IMR-90 (cell line): ENCODE measurements around the gene PADI2. TPM values are rescaled to one million over a fixed set of nuclear protein-coding genes. Genes with fewer than 3 reads are reported as not detected.

Experiments used
- ATAC-seq: fragments of 200-7000 bp; cut with Tn5 transposase; 2 replicates; pipeline ENCODE4 v1.9.1; 2020; ENCODE audit warnings: low read depth, mild to moderate bottlenecking, moderate library complexity
- BruUV-seq: library from RNA; stranded (reverse); fragments of 400-500 nt; replicated peaks from 2 replicates; lab custom pipeline; 2021; lab: Mats Ljungman, UMichigan
- CTCF ChIA-PET: fragments of 300-600 bp; formaldehyde crosslinking; extraction: SDS; loops from one replicate; lab custom pipeline; 2021; ENCODE audit warnings: antibody characterized with exemption; lab: Yijun Ruan, JAX
- POLR2A ChIA-PET: fragments of 300-600 bp; sonication (Branson Sonifier 250); formaldehyde crosslinking; loops from one replicate; lab custom pipeline; 2022; ENCODE audit warnings: antibody characterized with exemption; ENCODE audit not compliant: unreplicated experiment; lab: Charles Lee
- DNase-seq: peaks from one replicate; pipeline ENCODE4 v3.0.0; 2013
- H2AFZ ChIP-seq: replicated peaks from 2 replicates; pipeline ENCODE3; 2013; ENCODE audit warnings: low read length, mild to moderate bottlenecking; ENCODE audit not compliant: poor library complexity
- H2AK5ac ChIP-seq: 2 replicates; pipeline ENCODE4 v1.6.1; 2013; ENCODE audit warnings: low read depth, low read length, inconsistent platforms
- H2AK9ac ChIP-seq: replicated peaks from 2 replicates; pipeline ENCODE3; 2013; ENCODE audit warnings: mild to moderate bottlenecking, low read depth, low read length, moderate library complexity; ENCODE audit not compliant: poor library complexity
- H2BK120ac ChIP-seq: 2 replicates; pipeline ENCODE4 v1.6.1; 2013; ENCODE audit warnings: low read depth, low read length, inconsistent platforms
- H2BK15ac ChIP-seq: 3 replicates; pipeline ENCODE4 v1.6.1; 2013; ENCODE audit warnings: low read depth, low read length, inconsistent platforms
- H2BK20ac ChIP-seq: 2 replicates; pipeline ENCODE4 v1.6.1; 2013; ENCODE audit warnings: low read depth, mild to moderate bottlenecking, inconsistent platforms, low read length, moderate library complexity
- H2BK5ac ChIP-seq: 2 replicates; pipeline ENCODE4 v1.6.1; 2013; ENCODE audit warnings: mild to moderate bottlenecking, low read depth, low read length, inconsistent platforms; ENCODE audit not compliant: poor library complexity, severe bottlenecking
- H3K14ac ChIP-seq: replicated peaks from 2 replicates; pipeline ENCODE4 v1.6.1; 2013; ENCODE audit warnings: low read depth, low read length, inconsistent platforms
- H3K18ac ChIP-seq: 2 replicates; pipeline ENCODE4 v1.6.1; 2013; ENCODE audit warnings: low read depth, low read length, control low read depth
- H3K23ac ChIP-seq: 2 replicates; pipeline ENCODE4 v1.6.1; 2013; ENCODE audit warnings: low read depth, low read length, inconsistent platforms
- H3K27ac ChIP-seq: 2 replicates; pipeline ENCODE4 v1.5.1; 2013; ENCODE audit warnings: mild to moderate bottlenecking, control low read depth, low read length; ENCODE audit not compliant: insufficient read depth
- H3K27me3 ChIP-seq: 2 replicates; pipeline ENCODE4 v1.6.1; 2013; ENCODE audit warnings: low read length; ENCODE audit not compliant: control insufficient read depth, insufficient read depth
- H3K36me3 ChIP-seq: 2 replicates; pipeline ENCODE4 v1.6.1; 2013; ENCODE audit warnings: low read length, mixed read lengths; ENCODE audit not compliant: control insufficient read depth, insufficient read depth
- H3K4ac ChIP-seq: 2 replicates; pipeline ENCODE4 v1.6.1; 2013; ENCODE audit warnings: low read depth, low read length, inconsistent platforms
- H3K4me1 ChIP-seq: 2 replicates; pipeline ENCODE4 v1.6.1; 2013; ENCODE audit warnings: low read length, mixed read lengths; ENCODE audit not compliant: control insufficient read depth, insufficient read depth
- H3K4me2 ChIP-seq: 2 replicates; pipeline ENCODE4 v1.6.1; 2013; ENCODE audit warnings: low read depth, mild to moderate bottlenecking, control low read depth, low read length, moderate library complexity
- H3K4me3 ChIP-seq: 2 replicates; pipeline ENCODE4 v1.5.1; 2013; ENCODE audit warnings: low read depth, mild to moderate bottlenecking, control low read depth, low read length, moderate library complexity; ENCODE audit not compliant: insufficient read depth
- H3K56ac ChIP-seq: 2 replicates; pipeline ENCODE4 v1.6.1; 2013; ENCODE audit warnings: low read length, inconsistent platforms; ENCODE audit not compliant: insufficient read depth; ENCODE audit errors: extremely low read depth
- H3K79me1 ChIP-seq, 2 experiments: 2 replicates each; pipeline ENCODE4 v1.6.1; 2013; ENCODE audit warnings: low read length in 2 of 2, inconsistent platforms in 1 of 2, low read depth in 1 of 2
- H3K9ac ChIP-seq: 2 replicates; pipeline ENCODE4 v1.6.1; 2013; ENCODE audit warnings: low read depth, low read length, control low read depth
- H3K9me1 ChIP-seq: 2 replicates; pipeline ENCODE4 v1.6.1; 2013; ENCODE audit warnings: low read length, inconsistent platforms; ENCODE audit not compliant: insufficient read depth
- H3K9me3 ChIP-seq: 2 replicates; pipeline ENCODE4 v1.6.1; 2013; ENCODE audit warnings: low read length; ENCODE audit not compliant: control insufficient read depth, insufficient read depth
- H4K20me1 ChIP-seq: 2 replicates; pipeline ENCODE4 v1.6.1; 2013; ENCODE audit warnings: low read length, inconsistent platforms; ENCODE audit not compliant: insufficient read depth
- H4K5ac ChIP-seq: 2 replicates; pipeline ENCODE4 v1.6.1; 2013; ENCODE audit warnings: mild to moderate bottlenecking, low read depth, low read length, control low read depth
- H4K8ac ChIP-seq, 2 experiments: 2 replicates each; pipeline ENCODE4 v1.6.1; 2013; ENCODE audit warnings: low read depth in 2 of 2, low read length in 2 of 2, control low read depth in 1 of 2, inconsistent platforms in 1 of 2
- H4K91ac ChIP-seq: 2 replicates; pipeline ENCODE4 v1.6.1; 2013; ENCODE audit warnings: low read depth, low read length, inconsistent platforms; ENCODE audit not compliant: insufficient read depth
- MAFK ChIP-seq: IDR thresholded peaks from 2 replicates; pipeline ENCODE4 v1.6.1; 2012; ENCODE audit warnings: low read depth, low read length, improper control_type of control experiment
- MXI1 ChIP-seq: IDR thresholded peaks from 2 replicates; pipeline ENCODE4 v1.6.1; 2012; ENCODE audit warnings: low read depth, mild to moderate bottlenecking, low read length, moderate library complexity, borderline replicate concordance
- RCOR1 ChIP-seq: IDR thresholded peaks from 2 replicates; pipeline ENCODE4 v1.6.1; 2012; ENCODE audit warnings: mild to moderate bottlenecking, low read length, improper control_type of control experiment; ENCODE audit not compliant: insufficient replicate concordance
- WGBS, 2 experiments: methylation state at CpG; one replicate each; pipeline versions ENCODE4 v1.1.5 to v1.1.7; 2013; ENCODE audit warnings: missing lambda C conversion rate in 2 of 2; ENCODE audit not compliant: insufficient read length in 1 of 2; ENCODE audit errors: extremely low coverage in 2 of 2; 5-methylcytosine and 5-hydroxymethylcytosine counted together
- dilution Hi-C: fragments of 300-500 bp; cut with HindIII; formaldehyde crosslinking; loops from one replicate; pipeline ENCODE4 v1.14.3; 2018; ENCODE audit warnings: low sequenced_read_pairs; ENCODE audit not compliant: unreplicated experiment
- in situ Hi-C: fragments of 300-500 bp; cut with MboI; formaldehyde crosslinking; loops from 3 replicates; pipeline ENCODE4 v1.14.3; 2019; ENCODE audit warnings: low sequenced_read_pairs, inconsistent platforms, mixed read lengths
- intact Hi-C: fragments of 100-400 bp; cut with micrococcal nuclease; formaldehyde crosslinking; loops from 2 replicates; pipeline ENCODE4 v1.10.0; 2022
- polyA plus RNA-seq, 3 experiments: library from polyadenylated mRNA; depleted of rRNA; stranded (reverse); fragments of >200 nt; gene quantifications; 2 replicates each; pipeline ENCODE4 v1.2.3, GENCODE V29; 2012; ENCODE audit warnings: low replicate concordance in 1 of 3
- total RNA-seq: library from RNA; depleted of rRNA; stranded (reverse); fragments of >200 nt; gene quantifications from 2 replicates; pipeline ENCODE4 v1.2.3, GENCODE V29; 2012
- TF ChIP-seq, protein P1 (sequence below): conservative IDR thresholded peaks from 2 replicates; pipeline ENCODE4 v1.5.1; 2012; ENCODE audit warnings: mild to moderate bottlenecking, low read depth, low read length, improper control_type of control experiment

PADI2 gene
- total and polyA plus RNA-seq, 2 of the 4 experiments (the other 2 are of a cell fraction): not detected

DNA sequence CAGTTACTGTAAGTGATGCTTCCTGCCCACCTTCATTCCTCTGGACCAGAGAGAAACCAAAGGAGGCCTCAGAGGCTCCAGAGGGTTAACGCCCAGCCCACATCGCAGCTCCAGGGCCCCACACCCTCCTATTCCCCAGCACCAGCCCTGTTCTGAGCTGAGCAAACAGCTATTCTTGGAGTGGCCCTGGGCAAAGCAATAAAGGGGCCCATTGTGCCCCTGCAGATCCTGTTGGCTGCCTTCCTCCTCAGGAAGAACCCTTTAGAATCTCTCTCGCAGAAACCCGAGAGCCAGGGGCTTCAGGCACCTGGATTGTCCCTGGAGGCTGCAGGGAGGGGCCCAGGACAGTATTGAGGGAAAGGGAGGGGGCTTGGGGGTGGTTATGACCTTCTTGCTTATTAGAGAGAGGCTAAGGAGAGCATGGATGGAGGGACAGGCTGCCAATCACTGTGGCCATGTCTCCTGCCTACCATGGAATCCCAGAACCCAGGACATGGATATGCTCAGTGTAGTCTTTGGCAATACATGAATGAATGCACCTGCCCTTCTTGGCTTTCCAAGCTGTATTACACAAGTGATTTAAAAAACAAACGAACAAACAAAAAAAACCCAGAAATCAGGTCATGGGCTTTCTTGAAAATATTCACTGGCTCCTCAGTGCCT, 9.2 kb downstream of the PADI2 start:
- Histone ChIP-seq H2BK20ac (no peak overlapping the region), H3K79me1 (no peaks in the 10 kb centered on the region), H3K56ac (no peak overlapping the region), H3K4me2 (no peak overlapping the region), H3K4ac (no peak overlapping the region), H3K9me1 (no peaks in the 10 kb centered on the region), H4K8ac (no peak overlapping the region), H2AK5ac (no peak overlapping the region), H3K4me1 (no peaks in the 10 kb centered on the region), H3K36me3 (no peaks in the 10 kb centered on the region), H3K27me3 (peaks cover 58% of the 10 kb centered on the region), H3K14ac (no peak overlapping the region), H2AFZ (no peak overlapping the region), H3K18ac (no peak overlapping the region), H4K91ac (no peak overlapping the region), H2BK5ac (no peak overlapping the region), H2AK9ac (no peak overlapping the region), H3K27ac (no peak overlapping the region), H3K9ac (no peak overlapping the region), H3K9me3 (no peaks in the 10 kb centered on the region), H2BK15ac (no peak overlapping the region), H4K20me1 (no peaks in the 10 kb centered on the region), H3K4me3 (no peak overlapping the region), H2BK120ac (no peak overlapping the region), H3K23ac (no peak overlapping the region), H4K5ac (no peak overlapping the region)
- no peak for DNase-seq
- ChIA-PET POLR2A (no interaction called here), CTCF (no interaction called here)
- in situ Hi-C loops (no loop called here), intact Hi-C loops (no loop called here), dilution Hi-C loops (no loop called here)
- no peak for ATAC-seq
- 33% methylated on average over 1 of the region's 5 CpGs; no CpG with 5 or more reads in 1 of the 2 experiments for WGBS, 2 experiments
- no TSS peak for BruUV-seq
- TF ChIP-seq, protein P1, sequence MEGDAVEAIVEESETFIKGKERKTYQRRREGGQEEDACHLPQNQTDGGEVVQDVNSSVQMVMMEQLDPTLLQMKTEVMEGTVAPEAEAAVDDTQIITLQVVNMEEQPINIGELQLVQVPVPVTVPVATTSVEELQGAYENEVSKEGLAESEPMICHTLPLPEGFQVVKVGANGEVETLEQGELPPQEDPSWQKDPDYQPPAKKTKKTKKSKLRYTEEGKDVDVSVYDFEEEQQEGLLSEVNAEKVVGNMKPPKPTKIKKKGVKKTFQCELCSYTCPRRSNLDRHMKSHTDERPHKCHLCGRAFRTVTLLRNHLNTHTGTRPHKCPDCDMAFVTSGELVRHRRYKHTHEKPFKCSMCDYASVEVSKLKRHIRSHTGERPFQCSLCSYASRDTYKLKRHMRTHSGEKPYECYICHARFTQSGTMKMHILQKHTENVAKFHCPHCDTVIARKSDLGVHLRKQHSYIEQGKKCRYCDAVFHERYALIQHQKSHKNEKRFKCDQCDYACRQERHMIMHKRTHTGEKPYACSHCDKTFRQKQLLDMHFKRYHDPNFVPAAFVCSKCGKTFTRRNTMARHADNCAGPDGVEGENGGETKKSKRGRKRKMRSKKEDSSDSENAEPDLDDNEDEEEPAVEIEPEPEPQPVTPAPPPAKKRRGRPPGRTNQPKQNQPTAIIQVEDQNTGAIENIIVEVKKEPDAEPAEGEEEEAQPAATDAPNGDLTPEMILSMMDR: no peak
- TF ChIP-seq MXI1 (no peak), RCOR1 (no peak), MAFK (no peak)
